Left kidney (tissue), 2 donors: ENCODE data around the gene ATF7. TPM values are rescaled to one million over a fixed set of nuclear protein-coding genes. Genes with fewer than 3 reads are reported as not detected.
"Not testable (repeated sequence)": the region's sequence is repeated elsewhere in the genome, so short reads cannot be mapped to it uniquely, and the experiment has no call there.

Experiments used
- DNase-seq: peaks from one replicate; pipeline ENCODE4 v3.0.0-alpha.2; 2013
- polyA plus RNA-seq: library from polyadenylated mRNA; unstranded; fragments of 120-200 nt; gene quantifications from one replicate; pipeline ENCODE4 v1.2.1, GENCODE V29; 2013; ENCODE audit not compliant: insufficient read length

Gene ATF7
- polyA plus RNA-seq, 1 donor: 52.4 TPM

GRCh38 chr12:53483225-53483978 is 142.8 kb downstream of the ATF7 start:
- no peak for DNase-seq

DNA sequence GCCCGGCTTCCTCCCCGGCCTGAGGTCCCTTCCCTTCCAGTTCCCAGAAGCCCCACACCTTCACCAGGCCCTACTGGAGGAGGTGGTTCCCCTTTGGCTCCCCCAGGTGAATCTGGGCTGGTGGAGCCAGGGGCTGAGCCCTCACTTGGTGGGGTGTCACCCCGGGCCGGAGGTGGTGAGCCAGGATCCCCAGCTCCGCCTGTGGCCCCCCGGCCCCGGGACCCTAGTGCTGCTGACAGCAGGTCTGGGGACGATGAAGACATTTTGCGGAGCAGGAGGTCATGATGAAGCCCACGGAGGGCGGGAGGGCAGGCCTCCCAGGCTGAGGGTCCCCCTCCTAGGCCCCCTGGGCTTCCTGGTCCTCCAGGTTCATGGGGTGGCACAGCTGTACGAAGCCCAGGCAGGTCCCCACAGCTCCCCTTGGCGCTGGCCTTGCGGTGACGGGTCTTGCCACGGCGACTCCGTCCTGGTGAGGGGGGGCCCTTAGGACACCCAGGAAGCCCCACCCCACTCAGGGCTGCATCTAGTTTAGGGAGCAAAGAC is 143.5 kb downstream of the ATF7 start:
- DNase-seq: no peak

- DNase-seq: no peak
Observed at GRCh38 chr12:53481939-53482586, 144.1 kb downstream of the ATF7 start.

DNA sequence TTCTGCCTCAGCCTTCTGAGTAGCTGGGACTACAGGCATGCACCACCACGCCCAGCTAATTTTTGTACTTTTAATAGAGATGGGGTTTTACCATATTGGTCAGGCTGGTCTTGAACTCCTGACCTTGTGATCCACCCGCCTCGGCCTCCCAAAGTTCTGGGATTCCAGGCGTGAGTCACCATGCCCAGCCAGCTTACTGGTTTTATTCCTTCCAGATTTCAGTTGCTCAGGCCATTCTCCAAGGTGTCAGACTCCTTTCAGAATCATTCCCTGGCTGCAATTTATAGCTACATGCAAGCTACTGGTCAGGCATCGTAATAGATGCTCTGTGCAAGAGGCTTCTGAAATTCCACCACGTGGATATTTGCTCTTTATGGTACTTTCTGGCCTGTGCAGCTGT is 144.7 kb downstream of the ATF7 start:
- DNase-seq: not testable (repeated sequence)

DNA sequence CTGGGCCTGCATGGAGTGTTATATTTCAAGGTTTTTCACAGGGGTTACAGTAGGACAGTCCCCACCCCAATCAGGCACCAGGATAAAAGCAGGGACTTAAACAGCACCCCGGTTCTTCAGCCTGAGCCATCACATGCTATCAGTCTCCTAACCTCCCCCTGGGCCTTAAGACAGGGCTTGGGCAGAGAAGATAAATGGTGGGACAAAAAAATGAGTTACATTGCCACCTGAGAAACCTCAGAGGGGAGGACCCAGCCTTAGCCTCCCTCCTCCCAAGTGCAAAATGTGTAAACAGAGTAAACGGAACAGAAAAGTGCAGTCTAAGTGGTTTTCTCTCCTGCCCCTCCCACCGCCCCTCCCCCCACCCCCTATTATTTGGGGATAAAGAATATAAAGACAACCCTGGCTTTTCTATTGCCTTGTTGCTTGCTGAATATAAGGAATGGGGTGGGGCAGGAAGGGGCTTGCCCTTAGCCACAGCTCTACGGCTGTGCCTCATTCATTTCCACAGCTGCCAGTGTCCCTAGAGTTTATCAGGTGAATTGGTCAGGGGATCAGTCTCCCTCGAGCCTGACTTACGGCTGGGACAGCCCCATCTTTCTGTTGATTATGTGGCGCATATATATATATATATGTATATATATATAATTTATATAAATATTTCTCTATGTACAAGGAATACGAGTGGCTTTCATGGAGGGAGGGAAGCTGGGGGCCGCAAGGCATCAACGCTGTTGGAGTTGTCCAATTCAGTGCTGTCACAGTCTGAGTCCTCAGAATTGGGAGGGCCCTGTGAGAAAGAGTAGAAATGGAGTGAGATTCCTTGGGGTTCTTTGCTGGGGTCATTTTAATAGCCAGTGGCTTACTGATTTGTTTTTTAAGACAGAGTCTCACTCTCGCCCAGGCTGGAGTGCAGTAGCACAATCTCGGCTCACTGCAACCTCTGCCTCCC is 145.4 kb downstream of the ATF7 start:
- no peak for DNase-seq

DNA sequence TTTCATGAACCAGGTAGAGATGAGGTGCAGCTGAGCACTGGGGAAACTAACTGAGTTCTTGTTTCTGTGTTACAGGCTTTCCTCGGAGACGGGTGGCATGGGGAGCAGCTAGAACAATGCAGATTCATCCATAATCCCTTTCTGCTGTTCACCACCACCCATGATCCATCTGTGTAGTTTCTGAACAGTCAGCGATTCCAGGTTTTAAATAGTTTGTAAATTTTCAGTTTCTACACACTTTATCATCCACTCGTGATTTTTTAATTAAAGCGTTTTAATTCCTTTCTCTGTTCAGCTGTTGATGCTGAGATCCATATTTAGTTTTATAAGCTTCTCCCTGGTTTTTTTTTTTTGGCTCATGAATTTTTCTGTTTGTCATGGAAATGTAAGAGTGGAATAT is 146.9 kb downstream of the ATF7 start:
- DNase-seq: no peak

- no peak for DNase-seq
Observed at GRCh38 chr12:53478865-53479264, 147.3 kb downstream of the ATF7 start.

GRCh38 chr12:53476769-53477209 is 149.4 kb downstream of the ATF7 start:
- no peak for DNase-seq

- DNase-seq: no peak
Observed at GRCh38 chr12:53474819-53475218, 151.4 kb downstream of the ATF7 start.

DNA sequence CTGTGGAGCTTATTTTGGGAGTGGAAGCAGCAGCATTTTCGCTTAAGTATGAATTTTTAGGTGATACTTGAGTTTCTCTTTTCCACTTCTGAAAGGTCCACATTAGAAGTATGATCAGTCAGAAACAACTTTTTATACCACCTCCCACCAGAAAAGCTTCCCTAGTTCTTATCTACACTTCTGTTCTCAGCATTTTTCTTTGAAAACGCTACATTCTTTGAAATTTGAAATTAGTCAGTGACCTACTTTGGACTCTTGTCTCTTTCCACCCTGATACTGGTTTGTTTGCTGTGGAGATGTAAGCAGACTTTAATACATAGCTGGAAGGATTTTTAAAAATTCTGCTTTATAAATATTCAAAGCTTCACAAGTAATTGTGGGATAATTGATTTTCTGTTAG is 152.1 kb downstream of the ATF7 start:
- no peak for DNase-seq

DNA sequence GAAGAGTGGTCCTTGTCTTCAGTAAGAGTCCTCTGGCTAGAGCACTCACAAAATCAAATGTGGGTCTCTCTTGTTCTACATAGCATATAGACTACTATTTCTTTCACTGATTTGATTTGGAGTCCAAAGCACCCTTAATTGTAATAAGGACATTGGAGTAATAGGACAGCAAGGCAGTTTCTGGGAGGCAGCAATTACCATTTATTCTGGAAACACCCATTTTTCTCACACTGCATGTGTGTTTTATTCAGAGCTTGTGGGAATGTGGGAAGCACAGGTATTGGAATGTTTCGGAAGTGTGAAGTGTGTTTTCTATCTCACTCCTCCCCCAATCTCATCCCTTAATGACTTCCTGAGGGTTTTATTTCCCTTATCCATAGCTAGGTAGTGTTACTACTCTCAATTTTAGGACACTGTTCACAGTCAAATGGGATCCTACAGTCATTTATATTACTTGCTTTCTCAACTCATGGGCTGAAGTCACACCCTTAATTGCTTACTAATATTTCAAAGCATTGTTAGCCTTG is 154.1 kb downstream of the ATF7 start:
- no peak for DNase-seq

- no peak for DNase-seq
Observed at GRCh38 chr12:53468282-53468681, 157.9 kb downstream of the ATF7 start.

DNA sequence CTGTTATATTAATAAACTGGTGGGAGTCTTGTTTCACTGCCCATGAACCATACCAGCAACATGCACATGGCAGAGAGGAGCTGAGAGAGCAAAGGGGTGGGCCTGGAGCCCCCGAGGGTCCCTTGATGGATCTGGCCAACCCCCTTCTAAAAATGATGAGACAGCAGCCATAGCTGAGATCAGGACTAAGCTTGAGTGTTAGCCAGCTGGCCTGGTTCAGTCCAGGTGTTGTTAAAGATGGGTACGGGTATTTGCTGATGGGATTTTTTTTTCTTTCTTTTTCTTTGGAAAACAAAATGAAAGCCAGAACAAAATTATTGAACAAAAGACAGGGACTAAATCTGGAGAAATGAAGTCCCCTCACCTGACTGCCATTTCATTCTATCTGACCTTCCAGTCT is 158.3 kb downstream of the ATF7 start:
- DNase-seq: no peak

DNA sequence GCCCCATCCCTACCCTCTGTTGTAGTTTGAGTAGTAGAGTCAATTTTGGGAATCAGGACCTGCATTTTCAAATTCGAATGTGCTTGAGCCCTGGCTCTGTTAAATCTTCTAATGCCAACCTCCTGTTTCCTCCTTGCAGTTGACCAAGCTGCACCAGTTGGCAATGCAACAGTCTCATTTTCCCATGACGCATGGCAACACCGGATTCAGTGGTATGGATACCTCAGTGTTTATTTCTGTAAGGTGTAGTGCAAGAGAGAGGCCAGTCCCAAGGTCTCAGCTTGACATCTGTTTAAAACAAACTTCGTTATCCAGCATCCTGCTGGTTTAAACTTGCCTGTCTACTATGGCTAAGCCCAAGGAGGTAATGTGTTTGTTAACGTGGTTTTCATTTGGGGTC is 159.1 kb downstream of the ATF7 start:
- DNase-seq: no peak

DNA sequence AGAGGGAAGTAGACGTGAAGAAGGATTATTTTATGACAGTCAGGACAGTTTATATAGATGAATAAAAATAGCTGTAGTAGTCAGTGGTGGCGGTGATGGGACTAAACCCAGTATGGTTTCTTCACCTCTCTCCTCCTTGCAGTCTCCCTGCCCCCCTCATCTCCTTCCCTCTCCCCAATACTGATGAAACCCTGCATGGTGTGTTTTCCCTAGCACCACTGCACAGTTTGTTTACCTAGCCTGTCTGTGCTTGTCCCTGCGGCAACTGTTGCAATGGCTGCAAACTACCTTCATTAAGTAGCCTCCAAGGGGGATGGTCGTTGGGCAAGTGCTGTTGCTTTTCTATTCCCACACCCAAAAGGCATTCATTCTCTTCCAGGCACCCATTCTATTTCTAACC is 159.5 kb downstream of the ATF7 start:
- DNase-seq: no peak

- no peak for DNase-seq
Observed at GRCh38 chr12:53465679-53466078, 160.5 kb downstream of the ATF7 start.

- no peak for DNase-seq
Observed at GRCh38 chr12:53464685-53465418, 161.3 kb downstream of the ATF7 start.

DNA sequence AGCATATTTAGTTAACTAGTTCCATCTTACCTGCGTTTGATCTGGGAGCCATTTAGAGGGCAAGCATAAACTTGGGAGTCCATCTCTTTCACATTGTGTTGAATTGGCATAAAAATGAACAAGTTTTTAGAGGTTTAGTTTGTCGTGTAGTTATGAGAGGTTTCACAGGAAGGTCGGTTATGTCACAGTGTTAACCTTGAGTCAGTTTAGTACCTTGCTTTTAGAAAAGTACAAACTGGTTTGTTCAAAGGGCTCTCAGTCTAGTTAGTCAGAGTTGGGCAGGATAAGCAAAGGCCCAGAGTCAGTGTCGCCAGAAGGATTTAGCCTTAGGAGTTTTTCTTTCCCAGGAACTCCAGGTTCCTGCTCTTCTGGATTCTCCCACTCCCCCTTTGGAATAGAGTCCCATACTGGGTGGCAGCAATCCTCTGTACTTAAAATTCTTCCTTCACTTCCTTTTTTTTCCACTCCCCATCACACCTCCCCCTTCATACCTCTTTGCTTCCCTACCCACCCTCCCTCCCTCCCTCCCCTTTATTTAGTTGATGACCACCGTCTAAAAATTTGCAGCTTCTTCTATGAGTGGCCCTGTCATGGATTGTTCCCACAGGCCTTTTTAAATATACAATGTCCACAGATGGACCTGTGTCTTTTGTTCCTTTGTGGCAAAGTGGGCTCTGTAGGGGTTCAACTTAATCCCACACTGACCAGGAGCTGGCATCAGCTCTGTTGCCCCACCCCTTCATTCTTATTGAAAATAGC is 162.2 kb downstream of the ATF7 start:
- DNase-seq: no peak

GRCh38 chr12:53462935-53463334 is 163.2 kb downstream of the ATF7 start:
- no peak for DNase-seq

GRCh38 chr12:53461591-53461990 is 164.6 kb downstream of the ATF7 start:
- no peak for DNase-seq

- DNase-seq: no peak
Observed at GRCh38 chr12:53461059-53461458, 165.1 kb downstream of the ATF7 start.
